NCI-H146 (cell line): ENCODE measurements around the gene CDC25A.
"Not testable (repeated sequence)": the region's sequence is repeated elsewhere in the genome, so short reads cannot be mapped to it uniquely, and the experiment has no call there.

Experiments used
- DNase-seq: peaks from one replicate; lab custom pipeline; 2025; lab: John Stamatoyannopoulos, UW

CDC25A gene

GRCh38 chr3:48140936-48141603 lies 47.1 kb downstream of the CDC25A start:
- DNase-seq, result no peak

GRCh38 chr3:48140336-48140757 lies 47.9 kb downstream of the CDC25A start:
- DNase-seq, result no peak

- DNase-seq, result no peak
Measured at GRCh38 chr3:48137425-48137999, 50.7 kb downstream of the CDC25A start.

DNA sequence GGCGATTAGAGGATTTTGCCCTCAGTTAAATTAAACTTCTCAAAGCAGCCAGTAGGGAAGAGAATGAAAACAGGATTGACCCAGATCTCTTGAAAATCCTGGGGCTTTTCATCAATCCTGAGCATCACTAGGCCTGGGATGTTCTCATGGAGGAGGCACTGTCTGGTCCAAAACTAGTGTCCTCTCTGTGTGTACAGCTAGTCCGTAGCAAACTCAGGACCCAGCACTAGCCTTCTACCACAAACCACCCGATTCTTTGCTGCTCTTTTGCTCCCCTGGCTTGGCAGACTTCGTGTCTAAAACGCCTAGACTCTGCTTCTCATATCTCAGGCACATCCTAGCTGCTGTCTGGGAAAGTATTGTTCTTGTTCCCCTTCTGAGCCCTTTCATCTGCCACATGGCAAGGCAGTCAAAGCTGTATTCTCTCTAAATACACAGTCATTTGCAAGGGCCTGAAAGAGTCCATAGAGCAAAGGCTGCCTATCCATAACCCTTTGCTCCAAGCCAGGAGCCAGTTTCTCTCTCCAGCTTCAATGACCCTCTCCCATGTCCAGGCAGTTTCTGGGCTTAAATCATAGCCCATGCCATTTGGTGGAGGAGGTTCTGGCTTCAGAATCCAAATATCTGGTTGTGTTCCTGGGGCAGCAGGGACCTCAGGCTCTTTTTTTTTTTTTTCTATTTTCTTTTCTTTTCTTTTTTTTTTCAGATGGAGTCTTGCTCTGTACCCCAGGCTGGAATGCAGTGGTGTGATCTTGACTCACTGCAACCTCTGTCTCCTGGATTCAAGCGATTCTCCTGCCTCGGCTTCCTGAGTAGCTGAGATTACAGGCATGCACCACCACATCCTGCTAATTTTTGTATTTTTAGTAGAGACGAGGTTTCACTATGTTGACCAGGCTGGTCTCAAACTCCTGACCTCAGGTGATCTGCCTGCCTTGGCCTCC lies 52.4 kb downstream of the CDC25A start:
- no peak for DNase-seq

DNA sequence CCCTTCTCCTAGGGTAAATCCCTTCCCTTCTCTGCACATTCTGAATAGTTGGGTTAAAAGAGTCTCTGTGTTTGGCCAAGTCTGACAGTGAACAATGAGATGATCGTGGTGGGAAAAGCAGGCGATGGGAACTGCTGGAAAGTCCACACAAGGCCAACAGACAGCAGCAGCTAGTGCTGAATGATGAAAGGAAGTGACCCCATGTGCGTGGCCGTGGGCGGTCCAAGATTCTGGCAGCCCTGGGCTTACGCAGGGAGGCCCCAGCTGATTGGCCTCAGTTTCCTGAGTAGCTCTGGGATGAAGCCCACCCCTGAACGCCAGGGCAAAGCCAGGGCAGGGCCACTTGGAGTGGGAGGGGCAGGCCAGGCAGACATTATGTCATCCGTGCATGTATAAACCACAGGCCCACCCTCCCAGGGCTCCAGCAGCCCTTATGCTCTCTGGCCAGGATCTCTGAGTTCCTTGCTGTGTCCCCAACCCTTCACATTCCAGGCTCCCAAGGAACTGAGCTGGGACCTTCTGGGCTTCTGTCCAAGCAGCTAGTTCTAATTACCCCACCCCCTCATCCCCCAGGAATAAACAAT lies 57.8 kb downstream of the CDC25A start:
- no peak for DNase-seq

DNA sequence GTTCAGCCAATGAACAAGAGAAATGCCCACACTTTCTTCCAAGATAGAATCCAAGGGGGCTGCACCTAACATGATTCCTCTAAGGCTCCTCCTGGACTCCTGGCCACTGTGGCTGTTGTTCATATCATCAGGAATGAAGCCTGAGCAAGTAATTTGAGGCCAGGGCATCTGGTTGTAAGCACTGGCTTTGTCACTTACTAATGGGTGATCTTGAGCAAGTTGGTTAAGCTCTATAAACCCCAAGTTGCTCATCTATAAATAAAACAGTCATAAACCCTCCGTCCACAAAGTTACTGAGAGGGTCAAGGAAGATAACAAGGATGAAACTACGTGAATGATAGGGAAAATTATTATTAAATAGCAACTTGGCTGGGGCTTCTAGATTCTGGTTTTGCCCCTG lies 58.3 kb downstream of the CDC25A start:
- DNase-seq, result no peak

DNA sequence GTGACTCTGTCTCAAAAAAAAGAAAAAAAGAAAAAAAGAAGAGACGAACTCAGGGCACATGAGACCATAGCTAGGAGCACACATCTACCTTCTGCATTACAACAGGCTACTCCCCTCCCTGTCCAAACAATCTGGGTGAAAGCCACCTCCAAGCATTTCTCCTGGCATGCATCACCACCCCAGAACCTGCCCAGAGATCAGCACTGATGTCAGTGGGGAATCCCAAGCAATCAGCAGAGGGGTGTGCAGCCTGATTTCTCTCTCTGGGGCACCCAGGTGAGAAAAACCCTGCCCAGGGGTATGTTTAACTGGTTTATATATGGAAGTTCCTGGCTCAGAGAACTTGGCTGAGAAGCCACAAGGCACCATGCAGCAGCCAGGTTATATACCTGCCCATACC lies 59.4 kb downstream of the CDC25A start:
- DNase-seq, result no peak

DNA sequence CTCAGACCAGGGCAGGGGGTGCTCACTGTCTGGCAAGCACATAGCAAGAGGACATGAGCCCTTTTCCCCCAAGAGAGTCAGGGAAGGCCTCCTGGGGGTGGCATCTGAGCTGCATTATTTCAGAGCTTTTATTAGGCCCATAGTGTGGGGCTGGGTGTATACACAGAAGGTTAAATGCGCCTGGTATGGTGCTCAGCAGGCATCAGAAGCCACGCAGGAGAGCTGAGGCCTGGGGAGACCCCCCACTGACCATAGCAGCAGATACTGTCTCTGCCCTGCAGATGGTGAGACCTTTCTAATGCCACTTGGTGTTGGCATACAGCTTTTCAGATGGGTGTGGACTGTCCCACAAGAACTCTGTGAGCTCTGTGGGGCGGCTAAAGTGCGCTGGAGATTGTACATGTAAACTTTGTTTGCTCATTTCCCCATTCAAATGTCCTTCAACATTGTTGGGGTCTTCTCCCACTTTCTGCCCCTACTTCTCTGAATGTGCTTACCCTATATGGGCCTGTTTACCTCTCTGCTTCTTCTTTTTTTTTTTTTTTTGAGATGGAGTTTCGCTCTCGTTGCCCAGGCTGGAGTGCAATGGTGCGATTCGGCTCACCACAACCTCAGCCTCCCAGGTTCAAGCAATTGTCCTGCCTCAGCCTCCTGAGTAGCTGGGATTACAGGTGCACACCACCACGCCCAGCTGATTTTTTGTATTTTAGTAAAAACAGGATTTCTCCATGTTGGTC lies 62.2 kb downstream of the CDC25A start:
- DNase-seq, result no peak

DNA sequence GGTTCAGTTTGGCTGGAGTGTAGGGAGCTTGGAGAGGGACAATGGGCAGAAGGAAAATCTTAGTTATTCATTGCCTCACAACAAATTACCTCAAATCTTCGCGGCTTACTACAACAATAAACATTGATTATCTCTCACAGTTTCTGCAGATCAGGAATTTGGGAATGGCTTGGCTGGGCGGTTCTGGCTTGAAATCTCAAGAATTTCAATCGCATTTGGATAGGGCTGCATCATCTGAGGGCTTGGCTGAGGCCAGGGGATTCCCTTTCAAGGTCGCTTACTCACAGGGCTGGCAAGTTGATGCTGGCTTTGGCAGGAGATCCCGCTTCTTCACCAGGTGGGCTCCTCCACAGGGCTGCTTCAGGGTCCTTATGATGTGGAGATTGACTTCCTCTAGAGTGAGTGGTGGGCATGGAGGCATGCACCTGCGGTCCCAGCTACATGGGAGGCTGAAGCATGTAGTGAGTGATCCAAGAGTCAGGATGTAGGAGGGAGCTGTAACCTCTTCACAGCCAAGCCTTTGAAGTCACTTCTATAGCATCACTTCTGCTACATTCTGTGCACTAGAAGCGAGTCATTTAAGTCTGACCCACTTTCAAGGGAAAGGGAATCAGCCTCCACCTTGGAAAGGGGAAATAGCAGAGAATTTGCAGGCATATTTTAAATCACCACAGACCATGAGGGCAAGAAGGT lies 63.1 kb downstream of the CDC25A start:
- no peak for DNase-seq

GRCh38 chr3:48123346-48123745 lies 64.9 kb downstream of the CDC25A start:
- no peak for DNase-seq

GRCh38 chr3:48122504-48122903 lies 65.7 kb downstream of the CDC25A start:
- DNase-seq, result no peak

DNA sequence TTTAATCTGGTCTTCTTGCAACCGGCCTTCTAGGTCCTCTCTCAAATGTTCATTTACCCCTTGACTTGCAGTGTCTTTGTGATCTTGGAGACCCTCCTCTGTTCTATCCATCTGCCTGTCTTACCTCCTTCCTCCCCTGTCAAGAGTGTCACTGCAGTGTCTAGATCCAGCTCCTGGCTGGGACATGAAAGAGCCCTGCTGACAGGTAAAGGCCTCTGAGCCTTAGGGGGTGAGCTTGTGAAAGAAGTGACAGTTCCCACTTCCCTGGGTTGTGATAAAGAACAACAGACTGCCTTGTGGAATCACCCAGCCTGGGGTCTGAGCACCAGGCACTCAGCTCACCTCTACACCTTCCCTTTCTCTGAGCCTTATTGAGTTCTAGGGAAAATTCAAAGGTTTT lies 68.0 kb downstream of the CDC25A start:
- no peak for DNase-seq

GRCh38 chr3:48119505-48120193 lies 68.6 kb downstream of the CDC25A start:
- DNase-seq, result no peak

DNA sequence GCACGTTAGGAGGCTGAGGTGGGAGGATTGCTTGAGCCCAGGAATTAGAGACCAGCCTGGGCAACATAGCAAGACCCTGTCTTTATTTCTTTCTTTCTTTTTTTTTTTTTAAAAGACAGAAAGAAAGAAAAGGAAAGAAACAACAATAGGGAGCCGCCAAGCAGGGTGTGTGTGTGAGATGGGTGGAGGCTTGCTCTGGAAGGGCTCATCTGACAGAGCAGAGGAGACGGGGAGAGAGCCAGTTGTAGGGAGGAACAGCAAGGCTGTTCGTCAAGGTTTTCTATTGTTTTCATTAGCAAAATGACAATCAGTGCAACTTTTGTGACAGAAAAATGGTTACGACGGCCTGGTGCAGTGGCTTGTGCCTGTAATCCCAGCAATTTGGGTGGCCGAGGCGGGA lies 69.3 kb downstream of the CDC25A start:
- DNase-seq, result no peak

DNA sequence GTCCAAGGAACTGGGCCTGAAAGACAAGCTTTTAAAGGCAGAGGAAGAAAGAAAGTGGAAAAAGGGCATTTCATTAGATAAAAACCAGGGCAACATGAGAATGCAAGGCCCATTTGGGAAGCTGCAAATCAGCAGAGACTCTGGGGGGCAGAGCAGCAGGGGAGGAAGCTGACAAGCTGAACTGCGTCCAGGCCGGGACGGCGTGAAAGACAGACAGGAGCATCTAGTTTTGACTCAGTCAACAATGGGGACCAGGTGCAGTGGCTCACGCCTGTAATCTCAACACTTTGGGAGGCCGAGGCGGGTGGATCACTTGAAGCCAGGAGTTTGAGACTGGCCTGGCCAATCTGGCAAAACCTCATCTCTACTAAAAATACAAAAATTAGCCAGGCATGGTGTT lies 69.9 kb downstream of the CDC25A start:
- DNase-seq, result no peak

GRCh38 chr3:48112813-48113212 lies 75.4 kb downstream of the CDC25A start:
- no peak for DNase-seq

- not testable (repeated sequence) for DNase-seq
Measured at GRCh38 chr3:48112108-48112791, 76.0 kb downstream of the CDC25A start.

DNA sequence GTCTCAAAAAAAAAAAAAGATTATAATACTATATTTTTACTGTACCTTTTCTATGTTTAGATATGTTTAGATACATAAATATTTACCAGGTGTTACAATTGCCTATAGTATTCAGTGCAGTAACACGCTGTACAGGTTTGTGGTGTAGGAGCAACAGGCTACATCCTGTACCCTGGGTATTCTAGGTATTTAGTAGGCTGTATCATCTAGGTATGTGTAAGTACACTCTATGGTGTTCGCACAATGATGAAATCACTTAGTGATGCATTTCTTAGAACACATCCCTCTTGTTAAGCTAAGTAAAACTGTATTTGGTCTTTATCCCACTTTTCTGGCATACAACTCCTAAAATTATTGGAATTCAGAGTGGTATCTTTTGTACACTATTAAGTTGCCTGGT lies 77.8 kb downstream of the CDC25A start:
- DNase-seq, result no peak

DNA sequence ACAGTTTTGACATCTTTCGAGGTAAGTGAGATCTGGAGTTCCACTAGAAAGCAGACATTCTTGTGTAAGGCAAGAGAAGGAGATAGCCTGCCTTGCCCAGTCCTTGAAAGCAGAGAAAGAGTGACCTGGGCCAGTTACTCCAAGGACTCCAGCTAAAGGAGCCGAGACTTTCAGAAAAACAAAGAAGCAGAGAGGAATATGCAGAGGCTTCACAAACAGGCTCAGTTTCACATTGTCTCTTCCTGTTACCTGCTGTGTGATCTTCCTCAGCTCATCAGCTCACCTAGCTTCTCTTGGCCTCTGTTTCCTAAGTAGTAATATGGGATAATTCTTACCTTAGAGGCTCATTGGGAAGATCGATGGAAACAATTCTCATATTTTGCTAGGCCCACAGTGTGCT lies 81.0 kb downstream of the CDC25A start:
- no peak for DNase-seq
